IPS DF 4.7 (cell line): ENCODE results near the gene NUBPL.
"Not testable (repeated sequence)": the region's sequence is repeated elsewhere in the genome, so short reads cannot be mapped to it uniquely, and the experiment has no call there.

ENCODE experiments used
- DNase-seq: peaks from one replicate; pipeline ENCODE4 v3.0.0-alpha.2; 2013; ENCODE audit warnings: low spot score; ENCODE audit errors: extremely low read depth

Gene NUBPL

DNA sequence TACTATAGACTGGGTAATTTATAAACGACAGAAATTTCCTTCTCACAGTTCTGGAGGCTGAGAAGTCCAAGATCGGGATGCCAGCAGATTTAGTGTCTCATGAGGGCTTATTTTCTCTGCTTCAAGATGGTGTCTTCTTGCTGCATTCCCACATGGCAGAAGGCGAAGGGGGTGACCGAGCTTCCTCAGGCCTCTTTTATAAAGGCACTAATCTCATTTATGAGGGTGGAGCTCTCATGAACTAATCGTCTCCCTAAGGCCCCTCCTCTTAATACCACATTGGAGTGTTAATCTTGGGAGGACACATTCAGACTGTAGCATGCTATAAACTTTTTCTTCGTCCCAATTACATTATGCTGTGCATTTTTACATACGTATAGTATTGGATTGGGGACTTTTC is 315.5 kb downstream of the NUBPL start:
- no peak for DNase-seq

DNA sequence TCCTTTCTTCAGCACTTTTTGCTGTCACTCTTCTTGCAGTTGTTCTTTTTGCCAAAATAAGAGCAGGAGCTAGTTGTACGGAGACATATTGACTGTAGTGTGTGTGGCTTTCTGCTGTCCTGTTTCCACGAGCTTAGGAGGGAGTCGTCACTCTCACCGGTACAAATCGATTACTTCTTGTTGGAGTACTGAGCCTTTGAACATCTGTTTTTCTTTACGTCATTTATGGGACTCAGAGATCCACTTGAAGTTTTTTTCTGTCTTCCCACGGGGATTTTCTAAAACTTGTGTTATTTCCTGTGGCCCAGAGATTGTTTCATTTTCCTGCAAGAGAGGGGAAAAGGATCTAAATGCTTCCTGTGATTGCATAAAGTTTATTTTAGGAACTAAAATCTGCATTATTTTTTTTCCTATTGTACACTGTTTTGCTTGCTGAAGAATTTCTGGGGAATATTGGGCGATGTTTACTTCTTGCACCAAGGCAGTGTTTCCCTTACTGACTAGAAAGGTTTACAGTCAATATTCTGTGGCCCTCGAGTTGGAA is 316.1 kb downstream of the NUBPL start:
- no peak for DNase-seq

- DNase-seq: no peak
Measured at GRCh38 chr14:31879661-31880348, 318.6 kb downstream of the NUBPL start.

DNA sequence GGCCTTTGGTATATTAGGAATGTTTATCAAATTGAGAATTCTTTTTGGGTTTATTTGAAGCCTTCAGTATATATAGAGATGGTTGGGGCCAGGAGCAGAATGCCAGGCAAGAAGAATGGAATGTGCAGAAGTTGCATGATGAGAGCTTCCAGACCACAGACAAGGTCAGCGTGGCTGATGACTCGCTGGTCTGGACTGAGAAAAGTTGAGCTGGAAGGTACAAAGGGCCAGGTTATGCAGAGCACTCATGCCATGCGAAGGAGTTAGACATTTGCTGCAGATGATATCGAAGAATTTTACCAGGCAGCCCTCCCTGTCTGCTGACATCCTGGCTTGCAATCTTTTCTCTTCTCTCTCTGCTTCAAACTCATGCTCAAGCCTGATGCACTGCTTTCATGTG is 319.7 kb downstream of the NUBPL start:
- no peak for DNase-seq

DNA sequence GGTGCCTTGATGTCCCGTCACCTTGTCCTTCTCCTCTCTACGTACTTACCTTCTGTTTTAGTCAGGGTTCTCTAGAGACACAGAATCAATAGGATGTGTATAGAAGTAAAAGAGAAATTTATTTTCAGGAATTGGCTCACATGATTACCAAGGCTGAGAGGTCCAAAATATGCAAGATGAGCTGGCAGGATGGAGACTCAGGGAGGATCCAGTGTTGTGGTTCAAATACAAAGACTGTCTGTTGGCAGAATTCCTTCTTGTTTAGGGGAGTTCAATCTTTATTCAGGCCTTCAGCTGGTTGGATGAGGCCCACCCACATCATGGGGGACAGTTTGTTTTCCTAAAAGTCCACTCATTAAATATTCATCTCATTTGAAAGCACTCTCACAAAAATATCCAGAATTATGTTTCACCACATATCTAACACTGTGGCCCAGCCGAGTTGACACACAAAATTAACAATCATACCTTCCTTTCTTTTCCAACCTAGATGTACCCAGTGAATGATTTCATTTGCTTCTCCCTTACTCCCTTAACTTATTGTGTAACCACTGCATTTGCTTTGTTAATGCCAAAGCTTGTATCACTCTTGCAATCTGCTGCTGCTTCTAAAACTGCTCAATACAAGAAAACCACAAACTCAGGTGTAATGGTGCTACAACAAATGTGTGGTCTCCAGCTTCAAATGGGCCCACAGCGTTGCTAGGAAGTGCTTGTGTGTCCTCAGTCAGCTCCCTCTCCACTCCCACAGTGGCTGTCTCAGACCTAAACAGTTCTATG is 320.5 kb downstream of the NUBPL start:
- no peak for DNase-seq

GRCh38 chr14:31884238-31884637 is 323.0 kb downstream of the NUBPL start:
- DNase-seq: no peak

DNA sequence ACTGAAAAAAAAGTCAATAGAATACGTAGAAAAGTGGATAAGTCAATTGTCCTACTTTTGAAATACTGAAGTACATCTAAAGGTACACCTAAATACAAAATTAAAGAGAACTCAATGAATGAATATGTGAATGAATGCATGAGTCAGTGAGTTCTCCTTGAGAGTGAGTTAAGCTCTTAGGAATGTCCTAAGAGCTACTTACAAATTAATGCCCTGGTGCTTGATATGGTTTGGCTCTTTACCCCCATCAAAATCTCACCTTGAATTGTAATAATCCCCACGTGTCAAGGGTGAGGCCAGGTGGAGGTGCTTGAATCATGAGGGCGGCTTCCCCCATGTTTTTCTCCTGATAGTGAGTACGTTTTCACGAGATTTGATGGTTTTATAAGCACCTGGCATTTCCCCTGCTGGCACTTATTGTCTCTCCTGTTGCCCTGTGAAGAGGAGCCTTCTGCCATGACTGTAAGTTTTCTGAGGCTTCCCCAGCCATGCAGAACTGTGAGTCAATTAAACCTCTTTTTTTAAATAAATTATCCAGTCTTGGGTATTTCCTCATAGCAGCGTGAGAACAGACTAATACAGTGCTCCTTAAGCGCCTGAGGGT is 323.7 kb downstream of the NUBPL start:
- DNase-seq: no peak

- DNase-seq: no peak
Measured at GRCh38 chr14:31886156-31886835, 325.1 kb downstream of the NUBPL start.

- no peak for DNase-seq
Measured at GRCh38 chr14:31887929-31888580, 326.9 kb downstream of the NUBPL start.

GRCh38 chr14:31889297-31889696 is 328.1 kb downstream of the NUBPL start:
- no peak for DNase-seq

GRCh38 chr14:31890202-31890601 is 329.0 kb downstream of the NUBPL start:
- DNase-seq: not testable (repeated sequence)

- DNase-seq: no peak
Measured at GRCh38 chr14:31893221-31893757, 332.1 kb downstream of the NUBPL start.

DNA sequence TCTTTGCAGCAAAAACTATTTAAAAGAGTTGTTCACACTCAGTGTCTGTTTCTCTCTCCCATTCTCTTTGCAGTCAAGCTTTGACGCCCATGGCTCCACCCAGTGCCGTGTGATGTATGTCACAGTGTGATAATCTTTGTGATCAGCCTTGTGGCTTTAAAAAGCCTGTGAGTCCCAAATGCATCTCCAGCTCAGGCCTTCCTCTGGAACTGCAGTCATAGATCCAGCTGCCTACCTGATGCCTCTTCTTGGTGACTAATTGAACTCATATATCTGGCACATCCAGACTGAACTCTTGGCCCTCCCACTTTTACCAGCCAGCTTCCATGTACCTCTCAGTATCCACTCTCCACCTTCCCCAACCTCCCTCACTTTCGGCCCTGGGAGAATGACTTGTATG is 333.1 kb downstream of the NUBPL start:
- no peak for DNase-seq

GRCh38 chr14:31895206-31895605 is 334.0 kb downstream of the NUBPL start:
- no peak for DNase-seq

DNA sequence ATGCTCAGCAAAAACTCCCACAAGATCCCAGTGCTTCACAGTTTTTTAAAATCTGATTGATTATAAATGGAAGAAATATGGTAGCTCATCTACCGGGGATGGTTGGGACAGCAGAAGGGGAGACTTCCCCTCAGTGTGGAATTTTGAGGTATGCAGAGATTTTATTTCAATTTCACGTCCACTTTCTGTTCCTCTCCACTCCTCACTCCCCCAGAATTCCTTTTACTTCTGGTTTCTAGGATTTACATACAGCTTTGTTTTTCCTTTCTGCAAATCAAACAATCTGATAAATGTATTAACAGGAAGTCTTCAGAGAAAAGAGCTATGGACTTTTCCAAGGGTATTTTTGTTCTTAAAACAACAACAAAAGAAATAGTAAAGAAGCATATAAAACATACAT is 334.4 kb downstream of the NUBPL start:
- no peak for DNase-seq

DNA sequence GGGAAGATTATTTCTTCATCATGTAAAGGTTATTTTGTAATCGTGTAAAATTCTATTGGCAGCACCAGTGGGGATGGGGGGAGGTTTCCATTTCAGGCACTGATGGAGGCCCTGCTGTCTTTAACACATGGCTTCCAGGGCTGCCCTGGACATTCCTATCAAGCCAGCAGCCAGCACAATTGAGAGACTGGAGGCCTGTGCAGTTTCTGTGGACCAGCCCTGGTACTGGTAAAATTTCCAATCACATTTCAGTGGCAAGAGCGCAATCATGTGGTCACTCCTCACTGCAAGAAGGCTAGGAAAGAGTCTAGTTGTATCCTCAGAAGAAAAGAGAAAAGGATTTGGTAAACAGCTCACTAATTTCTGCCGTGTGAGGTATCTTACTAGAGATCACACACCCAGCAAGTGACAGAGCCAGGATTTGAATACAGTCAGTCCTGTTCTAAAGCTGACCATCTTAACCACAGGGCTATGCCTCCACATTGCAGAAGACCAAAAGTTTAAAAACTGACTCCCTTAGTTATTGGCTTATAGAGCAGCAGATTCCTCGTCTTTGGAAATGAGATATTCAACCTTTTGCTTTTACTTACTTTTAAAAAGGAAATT is 336.5 kb downstream of the NUBPL start:
- no peak for DNase-seq

DNA sequence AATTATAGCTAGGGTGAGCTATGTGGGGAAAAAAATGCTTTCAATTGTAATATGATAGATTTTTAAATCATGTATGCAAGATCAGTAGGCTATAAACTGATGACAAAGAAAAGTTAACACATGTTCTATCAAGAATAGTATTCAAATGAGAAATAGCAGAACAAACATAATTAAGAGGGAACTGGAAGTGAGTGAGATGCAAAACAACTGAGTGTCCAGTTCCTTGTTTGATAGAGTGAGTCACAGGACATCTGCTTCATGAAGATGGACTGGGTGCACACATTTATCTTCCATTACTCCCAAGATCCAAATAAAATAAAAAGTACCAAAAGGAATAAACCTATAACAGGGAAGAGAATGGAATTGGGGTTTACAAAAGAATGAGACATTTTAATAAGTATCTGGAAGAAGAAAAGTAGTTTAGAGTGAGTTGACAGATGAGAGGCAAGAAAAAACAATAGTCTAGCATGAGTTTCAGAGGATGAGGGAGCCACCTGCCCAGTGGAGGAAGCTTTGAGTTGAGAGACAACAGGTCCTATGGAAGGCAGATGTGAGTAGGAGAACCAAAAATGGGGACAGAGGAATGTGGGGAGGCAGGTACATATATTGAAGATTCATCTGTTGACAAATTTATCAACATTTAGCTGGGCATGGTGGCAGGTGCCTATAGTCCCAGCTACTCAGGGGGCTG is 337.8 kb downstream of the NUBPL start:
- no peak for DNase-seq

GRCh38 chr14:31902002-31902401 is 340.8 kb downstream of the NUBPL start:
- DNase-seq: no peak

GRCh38 chr14:31902945-31903646 is 341.9 kb downstream of the NUBPL start:
- DNase-seq: no peak
